Hepatocyte (in vitro differentiated cells): ENCODE data around the gene SLC12A1. TPM values are rescaled to one million over a fixed set of nuclear protein-coding genes. Genes with fewer than 3 reads are reported as not detected.

Experiments used
- DNase-seq: peaks from one replicate; pipeline ENCODE4 v3.0.0-alpha.2; 2016; ENCODE audit warnings: low spot score
- H2AFZ ChIP-seq: fragments of 200-600 bp; sonication (generic); 2 replicates; pipeline ENCODE4 v1.6.0; 2016; ENCODE audit warnings: antibody characterized with exemption, mild to moderate bottlenecking
- H3K27ac ChIP-seq: fragments of 200-600 bp; sonication (generic); 2 replicates; pipeline ENCODE4 v1.5.1; 2016; ENCODE audit warnings: mild to moderate bottlenecking
- H3K27me3 ChIP-seq: fragments of 200-600 bp; sonication (generic); 2 replicates; pipeline ENCODE4 v1.6.1; 2016
- H3K36me3 ChIP-seq: fragments of 200-600 bp; sonication (generic); replicated peaks from 2 replicates; pipeline ENCODE4 v1.5.1; 2016; ENCODE audit warnings: low read depth; ENCODE audit not compliant: insufficient read depth
- H3K4me1 ChIP-seq: fragments of 200-600 bp; sonication (generic); 2 replicates; pipeline ENCODE4 v1.5.1; 2016; ENCODE audit warnings: mild to moderate bottlenecking, moderate library complexity; ENCODE audit not compliant: insufficient read depth
- H3K4me2 ChIP-seq: fragments of 200-600 bp; sonication (generic); 2 replicates; pipeline ENCODE4 v1.6.0; 2016
- H3K4me3 ChIP-seq: fragments of 200-600 bp; sonication (generic); 2 replicates; pipeline ENCODE4 v1.5.1; 2016; ENCODE audit warnings: mild to moderate bottlenecking
- H3K79me2 ChIP-seq: fragments of 200-600 bp; sonication (generic); 2 replicates; pipeline ENCODE4 v1.6.0; 2017; ENCODE audit warnings: mild to moderate bottlenecking
- H3K9me2 ChIP-seq: fragments of 200-600 bp; sonication (generic); replicated peaks from 2 replicates; pipeline ENCODE4 v1.6.0; 2017; ENCODE audit warnings: mild to moderate bottlenecking; ENCODE audit not compliant: insufficient read depth
- H3K9me3 ChIP-seq: fragments of 200-600 bp; sonication (generic); 2 replicates; pipeline ENCODE4 v1.5.1; 2016; ENCODE audit warnings: low read depth, mild to moderate bottlenecking
- H4K20me1 ChIP-seq: fragments of 200-600 bp; sonication (generic); 2 replicates; pipeline ENCODE4 v1.6.0; 2016; ENCODE audit warnings: mild to moderate bottlenecking; ENCODE audit not compliant: insufficient read depth, poor library complexity, severe bottlenecking
- EZH2 ChIP-seq: fragments of 200-600 bp; sonication (generic); IDR thresholded peaks from 2 replicates; pipeline ENCODE4 v1.6.1; 2016; ENCODE audit warnings: antibody characterized with exemption, mild to moderate bottlenecking, borderline replicate concordance
- EZH2phosphoT487 ChIP-seq: fragments of 200-600 bp; sonication (generic); IDR thresholded peaks from one replicate; pipeline ENCODE4 v1.6.1; 2018; ENCODE audit warnings: antibody characterized with exemption, mild to moderate bottlenecking, low read depth, moderate library complexity; ENCODE audit not compliant: unreplicated experiment, severe bottlenecking
- WGBS: methylation state at CpG from one replicate; pipeline ENCODE4 v1.1.6; 2016; ENCODE audit warnings: low lambda C conversion rate; ENCODE audit errors: missing lambda C conversion rate; 5-methylcytosine and 5-hydroxymethylcytosine counted together
- polyA plus RNA-seq: library from polyadenylated mRNA; unstranded; fragments of >200 nt; fragmentation: Nextera tagmentation; extraction: Ambion mirVana; gene quantifications from 2 replicates; pipeline ENCODE4 v1.2.1, GENCODE V29; 2016
- total RNA-seq: library from RNA; depleted of rRNA; stranded (reverse); fragments of >200 nt; gene quantifications from 2 replicates; pipeline ENCODE4 v1.2.3, GENCODE V29; 2014
- TF ChIP-seq, protein P1 (sequence below): fragments of 200-600 bp; sonication (generic); IDR thresholded peaks from 2 replicates; pipeline ENCODE4 v1.5.1; 2016; ENCODE audit warnings: antibody characterized with exemption, mild to moderate bottlenecking; ENCODE audit not compliant: poor library complexity

Gene SLC12A1
- total and polyA plus RNA-seq, 2 experiments from 2014 or later: not detected

DNA sequence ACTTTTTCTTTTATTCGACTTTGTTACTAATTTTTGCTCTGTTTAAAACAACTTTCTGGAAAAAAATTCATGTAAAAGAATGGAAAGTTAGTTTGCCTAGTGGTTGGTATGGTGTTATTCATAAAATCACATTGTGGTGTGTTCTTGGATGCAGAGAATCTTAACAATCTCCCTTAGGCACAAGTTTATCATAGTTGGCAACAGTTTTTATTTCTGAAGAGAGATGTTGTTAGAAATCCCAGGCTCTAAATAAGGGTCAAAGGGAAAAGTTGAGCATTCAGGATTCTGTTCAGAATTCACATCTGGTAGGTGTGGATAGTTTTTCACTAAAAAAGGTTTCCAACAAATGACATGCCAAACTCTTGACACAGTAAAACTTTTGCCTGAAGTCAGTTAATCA lies 131.5 kb downstream of the SLC12A1 start:
- peaks cover 2% of the 10 kb centered on the region for H4K20me1 ChIP-seq
- no peaks in the 10 kb centered on the region for H3K9me2 ChIP-seq
- H3K4me3 ChIP-seq: no peak overlapping the region
- H3K27me3 ChIP-seq: no peaks in the 10 kb centered on the region
- H3K9me3 ChIP-seq: no peaks in the 10 kb centered on the region
- no peak for TF ChIP-seq EZH2
- no peak for TF ChIP-seq EZH2phosphoT487
- TF ChIP-seq, protein P1, sequence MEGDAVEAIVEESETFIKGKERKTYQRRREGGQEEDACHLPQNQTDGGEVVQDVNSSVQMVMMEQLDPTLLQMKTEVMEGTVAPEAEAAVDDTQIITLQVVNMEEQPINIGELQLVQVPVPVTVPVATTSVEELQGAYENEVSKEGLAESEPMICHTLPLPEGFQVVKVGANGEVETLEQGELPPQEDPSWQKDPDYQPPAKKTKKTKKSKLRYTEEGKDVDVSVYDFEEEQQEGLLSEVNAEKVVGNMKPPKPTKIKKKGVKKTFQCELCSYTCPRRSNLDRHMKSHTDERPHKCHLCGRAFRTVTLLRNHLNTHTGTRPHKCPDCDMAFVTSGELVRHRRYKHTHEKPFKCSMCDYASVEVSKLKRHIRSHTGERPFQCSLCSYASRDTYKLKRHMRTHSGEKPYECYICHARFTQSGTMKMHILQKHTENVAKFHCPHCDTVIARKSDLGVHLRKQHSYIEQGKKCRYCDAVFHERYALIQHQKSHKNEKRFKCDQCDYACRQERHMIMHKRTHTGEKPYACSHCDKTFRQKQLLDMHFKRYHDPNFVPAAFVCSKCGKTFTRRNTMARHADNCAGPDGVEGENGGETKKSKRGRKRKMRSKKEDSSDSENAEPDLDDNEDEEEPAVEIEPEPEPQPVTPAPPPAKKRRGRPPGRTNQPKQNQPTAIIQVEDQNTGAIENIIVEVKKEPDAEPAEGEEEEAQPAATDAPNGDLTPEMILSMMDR: no peak
- H3K4me1 ChIP-seq: peaks cover 3% of the 10 kb centered on the region
- no peaks in the 10 kb centered on the region for H3K36me3 ChIP-seq
- no peak for DNase-seq
- peaks cover 5% of the 10 kb centered on the region for H3K79me2 ChIP-seq
- WGBS: 86% methylated on average over 1 of the region's 1 CpG
- H3K4me2 ChIP-seq: no peak overlapping the region
- H3K27ac ChIP-seq: no peak overlapping the region
- no peak overlapping the region for H2AFZ ChIP-seq

DNA sequence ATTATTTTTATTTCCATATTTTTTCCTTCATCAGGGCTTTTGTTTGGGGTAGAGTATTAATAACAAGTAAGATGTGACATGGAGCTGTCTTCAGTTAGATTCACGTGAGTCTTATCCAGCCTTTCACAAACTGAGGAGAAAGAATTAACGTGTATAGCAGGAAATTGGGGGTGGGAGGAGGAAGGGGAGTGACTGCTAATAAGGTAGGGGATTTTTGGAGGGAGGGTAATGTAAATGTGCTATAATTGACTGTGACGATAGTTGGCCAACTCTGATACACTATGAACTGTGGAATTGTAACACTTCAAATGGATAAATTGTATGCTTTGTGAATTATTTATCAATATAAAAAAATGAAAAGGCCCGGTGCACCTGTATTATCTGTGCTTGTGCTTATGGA lies 134.0 kb downstream of the SLC12A1 start:
- DNase-seq: no peak
- Histone ChIP-seq H3K27ac (no peak overlapping the region), H2AFZ (no peak overlapping the region), H3K4me3 (no peak overlapping the region), H3K4me1 (no peaks in the 10 kb centered on the region), H3K79me2 (no peaks in the 10 kb centered on the region), H3K9me2 (no peaks in the 10 kb centered on the region), H3K27me3 (no peaks in the 10 kb centered on the region), H3K4me2 (no peak overlapping the region), H4K20me1 (no peaks in the 10 kb centered on the region), H3K36me3 (no peaks in the 10 kb centered on the region), H3K9me3 (no peaks in the 10 kb centered on the region)
- 90% methylated on average over 4 of the region's 4 CpGs for WGBS
- TF ChIP-seq EZH2phosphoT487: no peak
- no peak for TF ChIP-seq EZH2
- TF ChIP-seq, protein P1: no peak

DNA sequence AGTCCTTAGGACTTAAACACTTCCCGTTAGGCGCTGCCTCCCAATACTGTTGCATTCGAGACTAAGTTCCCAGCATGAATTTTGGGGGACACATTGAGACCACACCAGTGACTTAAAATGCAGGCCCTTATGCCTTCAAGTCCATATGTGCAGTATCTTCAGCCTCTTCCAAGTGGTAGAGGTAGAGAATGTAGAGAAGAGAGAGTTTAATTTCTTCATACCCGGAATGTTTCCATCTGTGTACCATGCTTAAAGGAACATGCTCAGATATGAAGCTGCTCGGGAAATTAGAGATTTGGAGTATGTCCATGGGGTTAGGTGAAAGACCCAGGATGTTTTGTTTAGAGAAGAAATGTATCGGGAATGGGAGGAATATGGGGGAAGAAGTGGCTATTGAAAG lies 137.8 kb downstream of the SLC12A1 start:
- Histone ChIP-seq H3K27me3 (no peaks in the 10 kb centered on the region), H3K4me3 (no peak overlapping the region), H3K36me3 (no peaks in the 10 kb centered on the region), H2AFZ (no peak overlapping the region), H3K4me2 (no peak overlapping the region), H3K9me3 (no peaks in the 10 kb centered on the region), H3K27ac (no peak overlapping the region), H3K79me2 (no peaks in the 10 kb centered on the region), H3K9me2 (no peaks in the 10 kb centered on the region), H4K20me1 (no peaks in the 10 kb centered on the region), H3K4me1 (no peaks in the 10 kb centered on the region)
- TF ChIP-seq EZH2 (no peak), EZH2phosphoT487 (no peak)
- TF ChIP-seq, protein P1: no peak
- WGBS: 97% methylated on average over 6 of the region's 6 CpGs
- DNase-seq: no peak

DNA sequence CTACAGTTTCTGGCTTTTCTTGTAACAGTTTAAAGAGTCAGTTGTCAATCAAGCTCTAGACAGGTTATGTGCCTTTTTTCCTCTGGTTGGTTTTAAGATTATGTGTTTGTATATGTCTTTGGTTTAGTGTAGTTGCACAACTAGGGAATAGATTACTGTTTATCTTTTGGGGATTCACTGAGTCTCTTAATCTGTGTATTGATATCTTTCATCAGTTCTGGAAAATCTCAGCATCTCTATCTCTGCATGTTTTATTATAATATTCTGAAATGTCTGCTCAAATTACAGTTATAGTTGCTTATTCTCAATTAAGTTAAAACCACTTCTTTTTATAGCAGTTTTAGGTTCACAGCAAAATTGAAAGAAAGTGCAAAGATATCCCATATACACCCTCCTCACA lies 139.4 kb downstream of the SLC12A1 start:
- H3K4me2 ChIP-seq: no peak overlapping the region
- H2AFZ ChIP-seq: no peak overlapping the region
- no peaks in the 10 kb centered on the region for H3K4me1 ChIP-seq
- TF ChIP-seq, protein P1: no peak
- TF ChIP-seq EZH2 (no peak), EZH2phosphoT487 (no peak)
- H3K9me3 ChIP-seq: no peaks in the 10 kb centered on the region
- no peaks in the 10 kb centered on the region for H3K79me2 ChIP-seq
- no peak overlapping the region for H3K4me3 ChIP-seq
- no peaks in the 10 kb centered on the region for H4K20me1 ChIP-seq
- no peak for DNase-seq
- no peaks in the 10 kb centered on the region for H3K27me3 ChIP-seq
- no peaks in the 10 kb centered on the region for H3K9me2 ChIP-seq
- no peaks in the 10 kb centered on the region for H3K36me3 ChIP-seq
- H3K27ac ChIP-seq: no peak overlapping the region
